Ascending aorta (tissue), 2 donors: ENCODE results near the gene TNP1. TPM values are rescaled to one million over a fixed set of nuclear protein-coding genes. Genes with fewer than 3 reads are reported as not detected.

Experiments
- DNase-seq, 2 donors: peaks; one replicate each; pipeline ENCODE4 v3.0.0-alpha.2; 2019; ENCODE audit warnings: low spot score in 2 of 2
- H3K27ac ChIP-seq, 2 donors: fragments of 200-600 bp; sonication (generic); one replicate each; pipeline ENCODE4 v1.5.1; 2016 to 2017; ENCODE audit warnings: mild to moderate bottlenecking in 1 of 2
- H3K27me3 ChIP-seq: fragments of 200-600 bp; sonication (generic); one replicate; pipeline ENCODE4 v1.5.1; 2017
- H3K36me3 ChIP-seq, 2 donors: fragments of 200-600 bp; sonication (generic); one replicate each; pipeline ENCODE4 v1.5.1; 2016
- H3K4me1 ChIP-seq, 2 donors: fragments of 200-600 bp; sonication (generic); one replicate each; pipeline ENCODE4 v1.5.1; 2016 to 2017; ENCODE audit warnings: mild to moderate bottlenecking in 1 of 2
- H3K4me3 ChIP-seq, 2 donors: fragments of 200-600 bp; sonication (generic); one replicate each; pipeline ENCODE4 v1.5.1; 2016 to 2017; ENCODE audit warnings: mild to moderate bottlenecking in 1 of 2
- H3K9me3 ChIP-seq, 2 donors: fragments of 200-600 bp; sonication (generic); one replicate each; pipeline ENCODE4 v1.5.1; 2016
- intact Hi-C: fragments of 100-400 bp; cut with DNase I; formaldehyde crosslinking; loops from one replicate; pipeline ENCODE4 v1.15.1; 2023
- total RNA-seq: library from RNA; depleted of rRNA; stranded (reverse); fragments of >200 nt; gene quantifications from one replicate; pipeline ENCODE4 v1.1.0, GENCODE V29; 2016
- TF ChIP-seq, protein P1 (sequence below), 3 experiments: fragments of 200-600 bp in 2 of 3; fragments of 450-650 bp in 1 of 3; sonication (generic) in 2 of 3; IDR thresholded peaks; one replicate each; pipeline ENCODE4 v1.5.1; 2016 to 2019; ENCODE audit warnings: antibody characterized with exemption in 3 of 3, mild to moderate bottlenecking in 1 of 3, moderate library complexity in 1 of 3

The TNP1 gene
- total RNA-seq, 1 donor from 2014 or later, result not detected

DNA sequence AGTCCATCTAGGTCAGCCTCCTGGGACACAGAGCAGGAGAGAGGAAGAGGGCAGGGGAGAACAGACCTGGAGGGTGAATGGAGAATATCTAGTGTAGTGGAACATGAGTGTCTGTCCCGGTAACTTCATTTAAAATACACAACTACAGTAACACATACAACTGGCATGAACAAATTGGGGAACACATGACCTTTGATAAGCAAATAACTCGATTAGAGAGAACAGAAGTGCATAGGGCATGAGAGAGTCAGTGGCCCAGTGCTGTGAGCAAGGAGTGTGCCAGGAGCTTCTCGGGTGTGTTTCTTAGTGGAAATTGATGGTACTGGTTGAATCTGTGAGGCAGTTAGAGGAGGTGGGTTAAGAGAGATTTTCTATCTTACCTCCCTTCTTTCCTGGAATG, 40.8 kb downstream of the TNP1 start:
- no peak for DNase-seq
- TF ChIP-seq, protein P1, sequence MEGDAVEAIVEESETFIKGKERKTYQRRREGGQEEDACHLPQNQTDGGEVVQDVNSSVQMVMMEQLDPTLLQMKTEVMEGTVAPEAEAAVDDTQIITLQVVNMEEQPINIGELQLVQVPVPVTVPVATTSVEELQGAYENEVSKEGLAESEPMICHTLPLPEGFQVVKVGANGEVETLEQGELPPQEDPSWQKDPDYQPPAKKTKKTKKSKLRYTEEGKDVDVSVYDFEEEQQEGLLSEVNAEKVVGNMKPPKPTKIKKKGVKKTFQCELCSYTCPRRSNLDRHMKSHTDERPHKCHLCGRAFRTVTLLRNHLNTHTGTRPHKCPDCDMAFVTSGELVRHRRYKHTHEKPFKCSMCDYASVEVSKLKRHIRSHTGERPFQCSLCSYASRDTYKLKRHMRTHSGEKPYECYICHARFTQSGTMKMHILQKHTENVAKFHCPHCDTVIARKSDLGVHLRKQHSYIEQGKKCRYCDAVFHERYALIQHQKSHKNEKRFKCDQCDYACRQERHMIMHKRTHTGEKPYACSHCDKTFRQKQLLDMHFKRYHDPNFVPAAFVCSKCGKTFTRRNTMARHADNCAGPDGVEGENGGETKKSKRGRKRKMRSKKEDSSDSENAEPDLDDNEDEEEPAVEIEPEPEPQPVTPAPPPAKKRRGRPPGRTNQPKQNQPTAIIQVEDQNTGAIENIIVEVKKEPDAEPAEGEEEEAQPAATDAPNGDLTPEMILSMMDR (IDR thresholded peaks at IDR 0.05), result no peak
- H3K4me1 ChIP-seq, result no peaks in the 10 kb centered on the region
- no peaks in the 10 kb centered on the region for H3K9me3 ChIP-seq
- H3K36me3 ChIP-seq, result no peaks in the 10 kb centered on the region
- no peak overlapping the region for H3K4me3 ChIP-seq
- no peak overlapping the region for H3K27ac ChIP-seq
- intact Hi-C loops, result no loop called here
- H3K27me3 ChIP-seq, result no peaks in the 10 kb centered on the region

DNA sequence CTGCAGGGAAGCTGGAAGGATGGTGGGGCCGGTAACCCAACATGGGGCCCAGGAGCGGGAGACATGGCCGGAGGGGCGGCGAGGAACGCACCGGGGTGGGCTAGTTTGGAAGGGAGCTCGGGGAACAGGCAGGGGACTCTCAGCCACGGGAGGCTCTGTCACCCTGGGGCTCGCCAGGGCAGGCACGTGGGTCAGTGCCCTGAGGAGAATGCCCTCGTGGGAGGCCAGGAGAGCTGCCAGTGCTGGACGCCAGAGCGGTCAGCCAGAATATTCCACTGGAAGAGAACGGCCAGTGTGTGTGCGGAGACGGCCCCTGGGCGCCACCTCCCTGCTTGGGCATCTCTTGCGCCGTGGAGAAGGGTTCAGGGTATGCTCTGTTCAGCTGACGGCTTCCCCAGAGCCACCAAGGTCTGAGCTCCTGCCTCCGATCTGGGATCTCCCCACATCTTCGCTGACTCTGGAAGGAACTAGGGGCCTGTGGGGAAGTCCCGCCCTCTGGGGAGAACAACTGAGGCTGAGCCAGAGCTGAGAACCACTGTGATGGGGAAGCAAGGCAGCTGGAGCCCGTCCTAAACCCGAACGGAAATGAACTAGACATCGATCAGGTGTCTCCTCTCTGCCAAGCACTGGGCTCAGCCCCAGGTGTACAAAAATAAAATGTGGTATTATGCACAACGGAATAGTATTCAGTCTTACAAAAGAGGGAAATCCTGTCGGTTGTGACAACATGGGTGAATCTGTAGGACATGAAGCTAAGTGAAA, 49.3 kb downstream of the TNP1 start:
- H3K9me3 ChIP-seq, result no peaks in the 10 kb centered on the region
- H3K36me3 ChIP-seq, result no peaks in the 10 kb centered on the region
- DNase-seq, result no peak
- no peak overlapping the region for H3K4me3 ChIP-seq
- no peaks in the 10 kb centered on the region for H3K4me1 ChIP-seq
- no peak overlapping the region for H3K27ac ChIP-seq
- intact Hi-C loops, result no loop called here
- H3K27me3 ChIP-seq, result no peaks in the 10 kb centered on the region
- TF ChIP-seq, protein P1 (IDR thresholded peaks at IDR 0.05), result no peak

Other genes with a start within 250 kb of the TNP1 start
- 1,691 TPM for gene IGFBP2, start 226.6 kb downstream of the TNP1 start, total RNA-seq
- 1,280 TPM for gene IGFBP5, start 164.5 kb downstream of the TNP1 start, total RNA-seq